ENCODE results near the gene TRMT1. TPM values are rescaled to one million over a fixed set of nuclear protein-coding genes. Genes with fewer than 3 reads are reported as not detected.

TRMT1 gene
- total RNA-seq, 1 donor from 2014 or later: 153 TPM

DNA sequence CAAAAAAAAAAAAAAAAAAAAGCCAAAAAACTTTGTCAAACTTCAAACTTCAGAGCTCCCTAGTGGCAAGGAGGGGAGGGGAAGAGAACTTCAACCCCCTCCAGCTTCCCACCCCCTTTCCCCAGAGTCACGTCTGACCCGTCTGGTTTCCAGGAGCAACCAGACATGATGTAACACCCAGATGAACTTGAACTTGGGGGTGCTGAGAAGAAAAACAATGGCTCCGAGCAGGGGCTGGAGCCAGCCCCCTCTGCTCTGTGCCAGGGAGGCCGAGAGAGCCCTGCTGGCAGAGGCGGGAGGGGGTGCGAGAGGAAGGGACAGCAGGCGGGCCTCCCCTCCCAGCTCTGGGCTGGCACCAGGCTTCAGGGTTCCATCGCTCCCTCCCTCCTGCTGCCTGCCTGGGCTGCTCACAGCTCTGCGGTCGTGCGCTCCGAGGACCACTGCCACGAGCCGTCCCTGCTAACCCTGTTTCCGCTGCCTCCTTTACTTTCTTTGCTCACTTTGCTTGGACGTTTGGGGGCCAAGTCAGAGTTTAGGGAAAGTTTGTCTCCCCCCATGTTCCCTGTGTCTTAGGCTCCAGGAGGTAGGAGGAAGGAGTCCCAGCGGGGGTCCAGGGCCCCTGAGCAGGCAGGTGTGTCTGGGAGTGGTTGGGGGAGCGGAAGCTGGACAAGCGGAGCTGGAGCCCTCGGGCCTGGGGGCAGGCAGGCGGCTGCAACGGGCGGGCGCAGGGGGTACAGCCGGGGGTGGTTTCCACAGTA lies 25.0 kb downstream of the TRMT1 start:
- no peaks in the 10 kb centered on the region for H3K9me3 Mint-ChIP-seq
- H3K4me3 Mint-ChIP-seq: no peak overlapping the region
- no peak for DNase-seq
- H3K27ac Mint-ChIP-seq: no peak overlapping the region
- intact Hi-C loops (cut with micrococcal nuclease): no loop called here
- H3K4me1 Mint-ChIP-seq: peaks cover 14% of the 10 kb centered on the region
- peaks cover 15% of the 10 kb centered on the region for H3K27me3 Mint-ChIP-seq
- no peaks in the 10 kb centered on the region for H3K36me3 Mint-ChIP-seq (ENCODE audit: low read depth)

DNA sequence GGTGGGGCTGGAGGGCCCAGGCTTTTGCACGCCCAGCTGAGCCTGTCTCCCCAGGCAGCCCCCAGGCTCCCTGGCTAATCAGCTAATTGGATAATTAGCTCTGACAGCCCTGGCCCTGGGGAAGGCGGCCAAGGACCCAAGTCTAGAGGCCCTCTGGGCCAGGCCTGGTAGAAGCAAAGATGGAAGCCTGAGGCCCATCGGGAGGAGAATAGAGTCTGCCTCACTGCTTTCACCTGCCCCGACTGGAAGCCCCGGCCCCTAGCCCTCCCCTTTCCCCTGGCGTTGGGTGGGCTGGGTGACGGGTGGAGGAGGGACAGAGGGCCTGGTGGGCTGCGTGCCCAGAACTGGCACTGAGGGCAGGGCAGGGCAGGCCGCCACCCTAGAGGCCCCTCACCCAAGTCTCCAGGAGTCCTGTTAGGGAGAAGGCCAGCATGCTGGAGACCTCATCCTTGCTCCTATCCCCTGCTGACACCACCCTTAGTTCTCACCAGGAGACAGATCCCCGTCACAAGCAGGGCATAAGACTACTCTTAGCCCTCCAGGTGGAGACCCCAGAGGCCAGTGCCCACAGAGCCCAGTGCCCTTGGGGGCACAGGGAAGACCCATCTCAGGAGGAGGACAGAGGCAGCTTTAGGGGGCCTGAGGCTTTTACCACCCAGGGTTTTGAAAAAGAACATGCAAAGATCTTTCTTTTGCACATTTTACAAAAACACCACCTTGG lies 25.9 kb downstream of the TRMT1 start:
- Mint-ChIP-seq H3K9me3 (no peaks in the 10 kb centered on the region), H3K36me3 (ENCODE audit: low read depth) (no peaks in the 10 kb centered on the region), H3K27me3 (peaks cover 8% of the 10 kb centered on the region), H3K4me3 (no peak overlapping the region), H3K4me1 (peaks cover 8% of the 10 kb centered on the region), H3K27ac (no peak overlapping the region)
- intact Hi-C loops (cut with micrococcal nuclease): no loop called here
- DNase-seq: no peak

DNA sequence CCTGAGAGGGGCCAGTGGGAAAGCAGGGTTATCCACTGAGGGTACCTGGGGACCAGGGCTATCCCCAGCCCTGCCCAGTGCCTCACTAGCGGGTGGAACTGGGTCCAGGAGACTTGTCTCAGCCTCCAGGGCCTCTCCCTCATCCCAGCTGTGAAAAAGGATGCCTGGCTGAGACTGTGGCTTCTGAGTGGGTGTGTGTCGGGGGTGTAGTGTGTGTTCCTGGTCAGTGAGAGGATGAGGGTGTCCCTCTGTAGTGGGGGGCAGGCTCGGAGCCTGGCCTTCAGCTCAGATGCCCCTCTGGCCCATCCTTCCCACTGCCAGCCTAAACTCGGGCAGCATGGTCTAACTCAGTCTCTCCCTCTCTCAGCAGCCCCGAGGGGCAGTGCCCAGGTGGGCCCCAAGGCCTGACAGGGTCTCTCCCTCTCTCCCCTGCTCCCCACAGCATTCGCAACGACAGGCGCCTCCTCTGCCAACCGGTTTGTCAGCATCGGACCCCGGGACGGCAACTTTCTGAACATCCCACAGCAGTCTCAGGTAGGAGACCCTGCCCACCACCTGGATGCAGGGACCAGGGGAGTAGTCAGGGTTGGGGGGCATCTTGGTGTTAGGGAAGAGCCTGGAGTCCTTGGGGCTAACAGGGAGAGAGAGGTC lies 26.6 kb downstream of the TRMT1 start:
- H3K27ac Mint-ChIP-seq: no peak overlapping the region
- no peak for DNase-seq
- intact Hi-C loops (cut with micrococcal nuclease): no loop called here
- H3K9me3 Mint-ChIP-seq: no peaks in the 10 kb centered on the region
- peaks cover 8% of the 10 kb centered on the region for H3K4me1 Mint-ChIP-seq
- no peak overlapping the region for H3K4me3 Mint-ChIP-seq
- peaks cover 8% of the 10 kb centered on the region for H3K27me3 Mint-ChIP-seq
- no peaks in the 10 kb centered on the region for H3K36me3 Mint-ChIP-seq (ENCODE audit: low read depth)

DNA sequence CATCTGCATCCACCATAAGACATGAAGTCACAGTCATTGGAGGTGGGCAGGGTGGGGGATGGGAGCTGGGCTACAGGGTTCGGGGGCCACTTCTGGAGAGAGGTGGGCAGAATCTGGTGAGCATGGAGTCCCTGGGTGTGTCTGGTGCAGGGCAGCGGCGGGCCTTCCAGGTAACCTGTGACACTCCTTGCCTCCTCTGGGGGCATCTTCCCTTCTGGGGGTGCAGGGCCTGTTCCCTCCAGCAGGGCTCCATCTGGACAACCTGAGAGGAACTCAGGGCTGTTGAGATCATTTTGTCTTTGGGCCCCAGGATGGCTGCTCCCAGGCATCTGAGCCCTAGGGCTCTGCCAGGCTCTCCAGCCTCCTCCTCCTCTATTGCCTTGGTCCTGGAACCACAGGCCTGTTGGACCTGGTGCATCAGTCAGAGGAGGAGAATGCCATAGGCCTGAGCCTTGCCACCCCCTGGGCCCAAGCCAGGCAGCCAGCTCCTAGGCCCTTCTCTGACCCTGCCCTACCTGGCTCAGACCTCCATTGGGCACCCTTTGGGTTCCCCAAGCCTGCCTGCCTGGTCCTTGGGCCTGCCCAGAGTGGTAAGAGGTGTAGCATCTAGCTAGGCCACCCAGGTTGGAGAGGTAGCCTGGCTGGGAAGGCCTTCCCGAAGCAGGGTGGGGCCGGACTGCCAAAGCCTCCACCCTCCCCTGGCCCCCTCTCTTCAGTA lies 27.2 kb downstream of the TRMT1 start:
- Mint-ChIP-seq H3K9me3 (no peaks in the 10 kb centered on the region), H3K27ac (no peak overlapping the region), H3K4me1 (peaks cover 4% of the 10 kb centered on the region), H3K36me3 (ENCODE audit: low read depth) (no peaks in the 10 kb centered on the region), H3K27me3 (peaks cover 3% of the 10 kb centered on the region), H3K4me3 (no peak overlapping the region)
- intact Hi-C loops (cut with micrococcal nuclease): no loop called here
- peak; percentile 63 for DNase-seq

- H3K27ac Mint-ChIP-seq: no peak overlapping the region
- H3K27me3 Mint-ChIP-seq: no peaks in the 10 kb centered on the region
- H3K4me3 Mint-ChIP-seq: no peak overlapping the region
- intact Hi-C loops (cut with micrococcal nuclease): no loop called here
- no peaks in the 10 kb centered on the region for H3K4me1 Mint-ChIP-seq
- H3K9me3 Mint-ChIP-seq: no peaks in the 10 kb centered on the region
- H3K36me3 Mint-ChIP-seq (ENCODE audit: low read depth): no peaks in the 10 kb centered on the region
- DNase-seq: no peak
Measured at GRCh38 chr19:13087795-13088537, 28.6 kb downstream of the TRMT1 start.

- intact Hi-C loops (cut with micrococcal nuclease): no loop called here
- H3K36me3 Mint-ChIP-seq (ENCODE audit: low read depth): no peaks in the 10 kb centered on the region
- H3K27me3 Mint-ChIP-seq: no peaks in the 10 kb centered on the region
- H3K9me3 Mint-ChIP-seq: no peaks in the 10 kb centered on the region
- no peak overlapping the region for H3K4me3 Mint-ChIP-seq
- H3K4me1 Mint-ChIP-seq: no peaks in the 10 kb centered on the region
- H3K27ac Mint-ChIP-seq: no peak overlapping the region
- no peak for DNase-seq
Measured at GRCh38 chr19:13087295-13087694, 29.2 kb downstream of the TRMT1 start.

GRCh38 chr19:13086341-13086740 lies 30.2 kb downstream of the TRMT1 start:
- Mint-ChIP-seq H3K4me3 (no peak overlapping the region), H3K27me3 (no peaks in the 10 kb centered on the region), H3K4me1 (no peaks in the 10 kb centered on the region), H3K36me3 (ENCODE audit: low read depth) (no peaks in the 10 kb centered on the region), H3K9me3 (no peaks in the 10 kb centered on the region), H3K27ac (no peak overlapping the region)
- no peak for DNase-seq
- intact Hi-C loops (cut with micrococcal nuclease): no loop called here

DNA sequence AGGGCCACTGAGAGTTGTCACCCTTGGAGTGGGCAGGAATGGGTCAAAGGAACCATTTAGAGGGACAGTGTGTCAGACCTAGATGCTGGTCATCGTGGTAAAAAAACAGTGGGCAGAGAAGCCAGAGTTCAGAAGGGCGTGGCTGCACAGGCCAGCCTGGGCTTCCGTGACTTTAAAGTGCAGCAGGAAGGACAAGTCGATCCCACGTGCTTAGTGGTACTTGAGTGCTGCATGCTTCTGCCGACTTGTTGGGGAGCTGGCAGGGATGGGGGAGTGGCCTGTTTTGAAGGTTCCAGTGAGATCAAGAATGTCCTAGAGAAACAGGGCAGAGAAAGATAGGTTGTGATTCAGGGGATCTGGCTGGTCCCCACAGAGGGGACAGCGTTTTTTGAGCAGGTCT lies 30.9 kb downstream of the TRMT1 start:
- no peaks in the 10 kb centered on the region for H3K9me3 Mint-ChIP-seq
- no peaks in the 10 kb centered on the region for H3K27me3 Mint-ChIP-seq
- no peak overlapping the region for H3K27ac Mint-ChIP-seq
- intact Hi-C loops (cut with micrococcal nuclease): no loop called here
- H3K4me1 Mint-ChIP-seq: no peaks in the 10 kb centered on the region
- no peak for DNase-seq
- no peaks in the 10 kb centered on the region for H3K36me3 Mint-ChIP-seq (ENCODE audit: low read depth)
- H3K4me3 Mint-ChIP-seq: no peak overlapping the region

DNA sequence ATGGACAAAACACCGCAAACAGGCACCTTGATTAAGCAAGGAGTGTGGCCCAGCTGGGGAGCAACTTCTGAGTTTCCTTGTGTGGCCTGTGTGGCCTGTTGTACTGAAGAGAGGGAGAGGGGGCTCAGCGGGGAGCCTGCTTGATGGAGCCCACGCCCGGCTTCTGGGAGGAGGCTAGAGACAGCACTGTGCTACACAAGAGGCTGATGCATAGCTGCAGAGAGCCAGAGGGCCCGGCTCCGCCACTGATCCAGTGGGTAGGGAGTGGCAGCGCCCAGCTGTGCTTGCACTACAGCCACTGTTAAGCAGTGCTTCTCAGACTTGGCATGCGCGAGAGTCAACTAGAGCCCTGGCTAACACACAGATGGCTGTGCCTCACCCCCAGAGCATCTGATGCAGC lies 32.9 kb downstream of the TRMT1 start:
- Mint-ChIP-seq H3K27me3 (no peaks in the 10 kb centered on the region), H3K27ac (no peak overlapping the region), H3K9me3 (no peaks in the 10 kb centered on the region), H3K36me3 (ENCODE audit: low read depth) (no peaks in the 10 kb centered on the region), H3K4me3 (no peak overlapping the region), H3K4me1 (no peaks in the 10 kb centered on the region)
- DNase-seq: no peak
- intact Hi-C loops (cut with micrococcal nuclease): no loop called here

- no peaks in the 10 kb centered on the region for H3K4me1 Mint-ChIP-seq
- H3K4me3 Mint-ChIP-seq: no peak overlapping the region
- intact Hi-C loops (cut with micrococcal nuclease): no loop called here
- no peaks in the 10 kb centered on the region for H3K36me3 Mint-ChIP-seq (ENCODE audit: low read depth)
- no peaks in the 10 kb centered on the region for H3K9me3 Mint-ChIP-seq
- no peak overlapping the region for H3K27ac Mint-ChIP-seq
- no peak for DNase-seq
- no peaks in the 10 kb centered on the region for H3K27me3 Mint-ChIP-seq
Measured at GRCh38 chr19:13083008-13083404, 33.5 kb downstream of the TRMT1 start.

DNA sequence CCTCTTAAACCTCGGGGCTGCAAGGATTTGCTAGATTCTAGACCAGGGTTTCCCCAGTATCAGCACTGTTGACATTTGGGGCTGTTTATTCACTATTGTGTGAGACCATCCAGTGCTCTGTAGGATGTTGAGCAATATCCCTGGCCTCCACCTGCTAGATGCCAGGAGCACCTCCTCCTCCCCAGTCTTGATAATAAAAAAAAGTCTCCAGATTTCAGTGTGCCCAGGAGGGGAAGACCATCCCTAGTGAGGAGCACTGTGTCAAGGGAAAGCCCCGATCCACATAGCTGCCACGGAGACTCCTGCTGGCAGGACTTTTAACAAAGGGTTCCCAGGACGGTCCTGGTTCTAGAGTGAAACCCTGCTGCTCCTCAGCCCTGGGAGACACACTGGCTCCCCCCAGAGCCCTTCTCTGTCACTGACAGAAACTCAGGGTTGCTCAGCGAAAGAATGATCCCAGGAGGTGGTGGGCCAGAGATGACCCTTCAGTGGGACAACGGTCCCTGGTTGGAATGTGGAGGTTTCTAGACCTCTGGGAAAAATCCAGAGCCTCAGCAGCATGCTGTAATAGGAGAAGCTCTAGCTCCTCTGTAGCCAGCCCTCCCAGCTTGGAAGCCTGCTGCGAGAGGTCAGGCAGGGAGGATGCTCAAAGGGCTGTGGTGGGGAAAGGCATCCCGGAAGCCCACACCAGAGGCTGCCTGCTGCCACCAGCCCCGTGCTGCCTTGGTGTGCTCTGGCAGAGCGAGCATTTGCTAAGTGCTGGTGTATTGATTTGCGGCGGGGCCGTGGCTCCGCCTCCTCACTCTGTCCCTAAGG lies 34.1 kb downstream of the TRMT1 start:
- no peak for DNase-seq
- intact Hi-C loops (cut with micrococcal nuclease): no loop called here
- no peak overlapping the region for H3K27ac Mint-ChIP-seq

GRCh38 chr19:13079542-13079986 lies 37.0 kb downstream of the TRMT1 start:
- Mint-ChIP-seq H3K4me3 (no peak overlapping the region), H3K9me3 (no peaks in the 10 kb centered on the region), H3K27me3 (no peaks in the 10 kb centered on the region), H3K36me3 (ENCODE audit: low read depth) (no peaks in the 10 kb centered on the region), H3K4me1 (no peaks in the 10 kb centered on the region), H3K27ac (no peak overlapping the region)
- intact Hi-C loops (cut with micrococcal nuclease): no loop called here
- DNase-seq: no peak

More for the DNA sequence above, 34.1 kb downstream of the TRMT1 start:
- no peaks in the 10 kb centered on the region for H3K36me3 Mint-ChIP-seq (ENCODE audit: low read depth)
- H3K27me3 Mint-ChIP-seq: no peaks in the 10 kb centered on the region
- H3K9me3 Mint-ChIP-seq: no peaks in the 10 kb centered on the region
- no peaks in the 10 kb centered on the region for H3K4me1 Mint-ChIP-seq
- H3K4me3 Mint-ChIP-seq: no peak overlapping the region

Data from activated CD4-positive, alpha-beta T cell treated with anti-CD3 and anti-CD28 coated beads, Interleukin-2, amount 10 ng/mL, durations not matched to agents 24 days and 14 days (primary cell).